Kidney (tissue), 14 donors: ENCODE data around the gene NCS1. TPM values are rescaled to one million over a fixed set of nuclear protein-coding genes. Genes with fewer than 3 reads are reported as not detected.

Experiments
- DNase-seq, 5 donors: peaks; one replicate each; pipeline ENCODE4 v3.0.0-alpha.2; 2013 to 2020
- FAIRE-seq: peaks from 2 replicates; lab custom pipeline; 2012; peaks lifted over from hg19 to GRCh38; lab: Jason Lieb, UNC
- H3K27ac ChIP-seq, 2 donors: one replicate each; pipeline ENCODE4 v1.7.0; 2013; ENCODE audit warnings: low read depth in 2 of 2, low read length in 2 of 2, inconsistent platforms in 1 of 2
- H3K27me3 ChIP-seq: one replicate; pipeline ENCODE4 v1.7.1; 2013; ENCODE audit warnings: low read length, inconsistent platforms; ENCODE audit not compliant: control insufficient read depth, insufficient read depth
- H3K36me3 ChIP-seq, 3 donors: one replicate each; pipeline versions ENCODE4 v1.7.0 to v1.7.1; 2013; ENCODE audit warnings: low read length in 3 of 3, control low read depth in 1 of 3, inconsistent platforms in 1 of 3; ENCODE audit not compliant: insufficient read depth in 3 of 3, control insufficient read depth in 2 of 3
- H3K4me1 ChIP-seq, 3 donors: one replicate each; pipeline versions ENCODE4 v1.7.0 to v1.7.1; 2013; ENCODE audit warnings: low read length in 3 of 3, inconsistent platforms in 1 of 3, low read depth in 1 of 3; ENCODE audit not compliant: control insufficient read depth in 2 of 3, insufficient read depth in 2 of 3
- H3K4me3 ChIP-seq, 3 donors: one replicate each; pipeline versions ENCODE4 v1.7.0 to v1.8.1; 2013; ENCODE audit warnings: low read length in 3 of 3, control low read depth in 1 of 3, inconsistent platforms in 1 of 3
- H3K9ac ChIP-seq, 3 donors: one replicate each; pipeline versions ENCODE4 v1.7.0 to v1.7.1; 2013; ENCODE audit warnings: low read length in 3 of 3, control low read depth in 1 of 3, inconsistent platforms in 1 of 3
- H3K9me3 ChIP-seq, 3 donors: one replicate each; pipeline versions ENCODE4 v1.7.0 to v1.7.1; 2013; ENCODE audit warnings: low read length in 3 of 3, control low read depth in 1 of 3, inconsistent platforms in 1 of 3; ENCODE audit not compliant: control insufficient read depth in 2 of 3, insufficient read depth in 1 of 3
- CTCF ChIP-seq: IDR thresholded peaks from 3 replicates; pipeline ENCODE4 v1.5.1; 2012; ENCODE audit warnings: mild to moderate bottlenecking, moderate library complexity, borderline replicate concordance; ENCODE audit not compliant: insufficient read depth; ENCODE audit errors: extremely low read depth
- intact Hi-C: fragments of 100-400 bp; cut with DNase I; formaldehyde crosslinking; loops from one replicate; pipeline ENCODE4 v1.11.1; 2022
- polyA plus RNA-seq: library from polyadenylated mRNA; stranded (reverse); fragments of 350-450 nt; fragmentation: Illumina TruSeq; extraction: RNeasy Lipid Tissue Mini Kit (QIAGEN cat#74804); gene quantifications from one replicate; pipeline ENCODE4 v1.2.3, GENCODE V29; 2014; ENCODE audit warnings: low read depth, low replicate concordance; ENCODE audit not compliant: insufficient read depth
- total RNA-seq: library from RNA; stranded (reverse); fragmentation: NEBNext Ultra II Directional; extraction: Animal tissue kit (Norgen Biotek cat#: 25700); gene quantifications from one replicate; pipeline ENCODE4 v1.2.1, GENCODE V29; 2021
- donor health status: control.
- donor health status: control.
- donor health status: control.
- donor health status: control.
- donor health status: control.
- donor health status: DM: yes; HTN: yes; CAD: no.
- donor health status: Normal renal cell carcinoma (clear cell type).

Gene NCS1
- total and polyA plus RNA-seq, 2 donors from 2014 or later: 27.7 to 37.4 TPM

GRCh38 chr9:130209422-130209821, 37.2 kb downstream of the NCS1 start:
- Histone ChIP-seq H3K9me3 (no peaks in the 10 kb centered on the region), H3K4me3 (no peak overlapping the region), H3K27me3 (no peaks in the 10 kb centered on the region), H3K36me3 (no peaks in the 10 kb centered on the region), H3K4me1 (peaks cover 0 to 5% (median 0%) of the 10 kb centered on the region in 3 donors), H3K9ac (no peak overlapping the region), H3K27ac (no peak overlapping the region)
- DNase-seq (peak in 3 of 5 donors; percentile 57 to 74 (median 67)), FAIRE-seq (no peak)
- no peak for TF ChIP-seq CTCF
- intact Hi-C loops: no loop called here

GRCh38 chr9:130211548-130212226, 39.5 kb downstream of the NCS1 start:
- no peak overlapping the region for H3K4me3 ChIP-seq

GRCh38 chr9:130212543-130213297, 40.5 kb downstream of the NCS1 start:
- TF ChIP-seq CTCF: no peak
- Histone ChIP-seq H3K27ac (no peak overlapping the region), H3K36me3 (no peaks in the 10 kb centered on the region), H3K9ac (no peak overlapping the region), H3K27me3 (no peaks in the 10 kb centered on the region), H3K4me1 (peaks cover 0 to 6% (median 0%) of the 10 kb centered on the region in 3 donors), H3K9me3 (no peaks in the 10 kb centered on the region), H3K4me3 (no peak overlapping the region)
- DNase-seq: peak in 3 of 5 donors; percentile 54 to 78 (median 73)
- no peak for FAIRE-seq
- intact Hi-C loops: no loop called here

More at GRCh38 chr9:130211548-130212226, 39.5 kb downstream of the NCS1 start:
- FAIRE-seq: no peak
- DNase-seq: peak in 1 of 5 donors; percentile 59
- Histone ChIP-seq H3K36me3 (no peaks in the 10 kb centered on the region), H3K4me1 (peaks cover 0 to 6% (median 0%) of the 10 kb centered on the region in 3 donors), H3K27me3 (no peaks in the 10 kb centered on the region), H3K9me3 (no peaks in the 10 kb centered on the region), H3K9ac (no peak overlapping the region), H3K27ac (no peak overlapping the region)
- intact Hi-C loops: no loop called here
- no peak for TF ChIP-seq CTCF
